GM19351 (cell line): Measurements from ENCODE around the gene HELZ.

Experiments
- ATAC-seq: cut with Tn5 transposase; IDR thresholded peaks from one replicate; pipeline ENCODE4 v1.9.1; 2021; ENCODE audit warnings: mild to moderate bottlenecking, moderate library complexity; ENCODE audit not compliant: unreplicated experiment

Gene HELZ

GRCh38 chr17:67088639-67089038 is 156.4 kb downstream of the HELZ start:
- no peak for ATAC-seq

DNA sequence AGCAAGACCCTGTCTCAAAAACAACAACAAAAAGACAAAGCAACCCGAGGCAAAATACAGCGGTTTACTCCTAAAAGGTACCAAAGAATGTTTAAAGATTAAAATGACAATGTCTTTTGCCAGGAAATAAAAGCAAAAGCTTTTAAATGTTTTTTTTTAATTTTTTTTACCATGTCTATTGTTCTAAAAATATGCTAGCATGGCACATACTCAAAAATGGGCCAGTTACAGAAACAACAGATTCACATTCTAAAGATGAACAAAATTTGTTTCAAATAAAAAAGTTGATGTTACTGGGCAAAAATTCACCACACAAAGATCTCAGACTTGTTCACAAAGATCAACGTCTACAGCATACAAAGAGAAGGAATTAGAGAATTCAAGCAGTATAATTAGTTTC is 159.6 kb downstream of the HELZ start:
- ATAC-seq = no peak

GRCh38 chr17:67082107-67082506 is 162.9 kb downstream of the HELZ start:
- ATAC-seq = peak; percentile 71

DNA sequence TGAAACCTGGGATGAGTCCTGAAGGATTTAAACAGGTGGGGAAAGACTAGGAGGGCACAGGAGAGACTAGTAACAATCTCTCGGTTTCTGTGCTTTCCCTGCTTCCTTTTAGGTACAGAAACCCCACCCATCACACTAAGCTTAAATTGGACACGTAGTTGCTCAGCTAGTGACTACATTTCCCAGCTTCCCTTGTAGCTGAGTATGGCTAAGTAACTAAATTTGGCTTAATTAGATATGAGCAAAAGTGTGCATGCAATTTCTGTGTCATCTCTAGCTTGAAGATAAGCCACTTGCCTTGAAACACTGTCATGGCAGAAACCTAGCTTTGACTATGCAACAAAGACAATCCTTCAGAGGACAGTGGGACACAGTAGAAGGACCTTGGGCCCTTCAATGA is 164.2 kb downstream of the HELZ start:
- ATAC-seq = no peak

GRCh38 chr17:67079491-67079890 is 165.5 kb downstream of the HELZ start:
- ATAC-seq = no peak

GRCh38 chr17:67078292-67078691 is 166.7 kb downstream of the HELZ start:
- ATAC-seq = no peak

- ATAC-seq = no peak
Observed at GRCh38 chr17:67076290-67076689, 168.7 kb downstream of the HELZ start.

DNA sequence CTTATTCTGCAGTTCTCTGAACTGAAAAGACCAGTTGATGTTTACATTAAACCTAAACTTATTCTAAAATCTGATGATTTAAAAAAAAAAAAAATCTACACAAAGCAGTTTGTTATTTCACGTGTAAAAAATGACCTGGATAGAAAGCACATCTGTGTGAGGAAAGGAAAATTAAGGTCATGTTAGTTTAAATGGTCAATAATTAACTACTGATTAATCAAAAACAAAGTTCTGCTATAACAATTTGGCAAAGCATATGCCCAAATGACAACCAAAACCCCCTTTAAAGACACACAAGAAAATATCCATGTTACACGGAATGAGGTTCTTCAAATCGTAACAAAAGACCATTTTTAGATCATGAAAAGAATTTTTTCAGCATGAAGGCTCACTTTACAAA is 170.2 kb downstream of the HELZ start:
- no peak for ATAC-seq

- ATAC-seq = no peak
Observed at GRCh38 chr17:67072885-67073284, 172.1 kb downstream of the HELZ start.

GRCh38 chr17:67071595-67071994 is 173.4 kb downstream of the HELZ start:
- no peak for ATAC-seq

DNA sequence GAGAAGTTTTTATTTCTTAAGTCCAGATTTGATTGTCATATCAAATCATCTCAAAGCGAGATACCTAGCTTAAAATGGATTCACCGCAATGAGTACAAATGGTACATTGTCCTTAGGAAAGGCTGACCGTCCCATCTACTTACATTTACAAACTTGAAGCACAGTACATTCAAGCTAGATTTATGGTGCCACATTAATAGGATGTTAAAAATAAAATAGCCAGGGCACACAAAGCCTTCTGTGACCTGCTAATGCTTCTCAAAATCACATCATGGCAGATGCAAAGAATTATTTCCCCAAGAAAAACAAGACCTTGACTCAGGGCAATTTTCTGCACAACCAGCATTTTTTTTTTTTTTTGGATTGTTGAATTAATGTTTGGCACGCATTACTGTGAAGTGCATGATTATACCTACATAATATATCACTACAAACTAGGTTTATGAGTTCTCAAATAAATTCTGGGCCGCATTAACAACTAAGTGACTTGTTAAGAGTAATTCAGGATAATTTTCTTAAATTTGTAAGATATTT is 175.3 kb downstream of the HELZ start:
- no peak for ATAC-seq

- ATAC-seq = no peak
Observed at GRCh38 chr17:67068999-67069398, 176.0 kb downstream of the HELZ start.

DNA sequence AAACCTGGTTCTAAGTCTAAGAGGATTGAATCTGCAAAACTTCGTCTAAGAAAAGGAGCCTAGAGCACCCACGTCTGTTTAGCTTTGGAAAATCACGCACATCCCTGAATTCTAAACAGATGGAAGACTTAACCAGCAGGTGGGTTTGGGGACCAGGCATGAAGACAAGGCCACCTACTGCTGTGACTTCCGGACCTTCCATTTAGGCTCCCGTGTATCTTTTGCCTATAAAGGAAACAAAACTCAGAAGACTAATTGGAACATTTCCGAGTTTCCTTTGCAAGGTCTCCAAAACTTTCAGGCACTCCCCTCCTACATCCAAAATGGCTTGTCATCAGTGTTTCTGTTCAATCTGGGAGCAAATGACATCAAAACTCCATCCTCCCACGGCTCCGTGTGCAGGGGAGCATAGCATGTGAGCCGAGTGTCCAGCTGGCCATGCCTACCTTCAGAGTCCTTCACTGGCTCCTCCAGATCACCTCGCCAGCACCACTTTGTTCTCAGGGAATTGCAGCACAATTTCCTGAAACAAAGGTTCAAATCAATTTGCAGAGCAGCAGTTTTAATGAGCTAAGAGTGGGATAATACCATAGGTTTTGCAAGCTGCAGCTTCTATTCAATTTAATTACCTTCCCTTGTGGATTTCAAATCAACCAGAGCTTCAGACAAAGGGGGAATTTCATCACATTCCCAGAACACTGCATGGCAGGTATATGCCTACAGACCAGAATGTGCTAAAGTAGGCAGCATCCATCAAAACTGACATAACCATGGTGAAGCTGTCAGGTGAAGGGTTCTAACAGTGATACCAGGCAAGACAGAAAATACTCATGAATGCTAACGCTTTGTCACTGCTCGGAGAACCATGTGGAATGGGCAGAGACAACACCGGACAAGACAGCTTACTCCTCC is 177.2 kb downstream of the HELZ start:
- ATAC-seq = no peak

- no peak for ATAC-seq
Observed at GRCh38 chr17:67066717-67067116, 178.3 kb downstream of the HELZ start.

DNA sequence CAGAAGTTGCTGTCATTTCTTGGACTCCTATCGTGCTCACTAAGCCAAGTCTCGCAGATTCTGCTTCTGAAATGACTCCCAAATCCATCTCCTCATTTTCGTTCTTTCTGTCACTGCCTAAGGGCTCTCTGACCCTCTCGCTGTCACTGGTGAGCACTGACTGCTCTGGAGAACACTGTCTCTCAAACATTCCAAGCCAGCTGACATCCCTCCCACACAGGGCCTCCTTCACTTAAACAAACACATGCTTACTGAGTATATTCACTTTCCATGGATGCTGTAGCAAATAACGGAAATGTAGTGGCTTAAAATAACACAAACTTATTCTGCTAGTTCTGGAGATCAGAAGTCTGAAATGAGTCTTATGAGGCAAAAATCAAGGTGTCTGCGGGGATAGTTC is 181.9 kb downstream of the HELZ start:
- no peak for ATAC-seq

GRCh38 chr17:67059372-67059771 is 185.6 kb downstream of the HELZ start:
- no peak for ATAC-seq

DNA sequence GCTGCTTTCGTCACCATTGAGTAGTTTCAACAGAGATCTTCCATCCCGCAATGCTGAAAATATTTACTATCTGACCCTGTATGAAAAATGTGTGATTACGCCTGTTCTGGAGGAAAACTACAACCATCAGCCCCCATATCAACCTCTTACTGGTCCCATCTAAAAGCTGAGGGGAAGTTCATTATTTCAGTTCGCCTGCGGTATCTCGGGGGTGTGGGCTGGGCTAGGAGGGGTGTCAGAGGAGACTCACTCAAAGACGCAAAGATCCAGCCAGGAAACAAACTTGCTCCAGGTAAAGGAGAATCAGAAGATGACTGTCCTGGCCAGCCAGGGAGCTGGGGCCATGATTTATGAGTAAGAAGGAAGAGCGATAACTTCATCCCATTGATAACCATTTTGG is 187.0 kb downstream of the HELZ start:
- no peak for ATAC-seq

- ATAC-seq = no peak
Observed at GRCh38 chr17:67056746-67057490, 188.1 kb downstream of the HELZ start.

GRCh38 chr17:67055811-67056745 is 188.9 kb downstream of the HELZ start:
- ATAC-seq = no peak

- no peak for ATAC-seq
Observed at GRCh38 chr17:67055041-67055443, 190.0 kb downstream of the HELZ start.

GRCh38 chr17:67054608-67055007 is 190.4 kb downstream of the HELZ start:
- no peak for ATAC-seq
